CD4-positive, alpha-beta T cell treated with Interleukin-6 for 4 hours (primary cell): Measurements from ENCODE around the gene WDR48.

ENCODE experiments used
- DNase-seq: peaks from one replicate; pipeline ENCODE4 v3.0.0-alpha.2; 2020; ENCODE audit warnings: mixed read lengths

WDR48 gene

DNA sequence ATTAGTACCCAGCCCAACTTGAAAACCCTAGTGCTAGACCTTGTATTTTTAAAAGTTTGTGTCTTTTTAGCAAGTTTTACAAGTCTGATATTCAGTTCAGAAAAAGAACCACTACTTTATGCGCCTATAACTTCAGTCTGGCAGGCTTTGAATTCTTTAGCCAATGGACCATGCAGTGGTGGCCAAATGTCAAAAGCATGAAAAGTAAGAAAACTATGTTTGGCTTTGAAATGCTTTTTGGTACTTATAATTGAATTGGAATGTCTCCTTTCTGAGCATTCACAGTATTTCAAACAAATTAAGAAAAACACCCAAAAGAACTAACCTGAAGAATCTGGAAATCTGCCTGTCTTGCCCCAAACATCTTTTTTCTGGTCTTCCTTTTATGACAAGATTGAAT lies 12.8 kb downstream of the WDR48 start:
- DNase-seq = no peak

DNA sequence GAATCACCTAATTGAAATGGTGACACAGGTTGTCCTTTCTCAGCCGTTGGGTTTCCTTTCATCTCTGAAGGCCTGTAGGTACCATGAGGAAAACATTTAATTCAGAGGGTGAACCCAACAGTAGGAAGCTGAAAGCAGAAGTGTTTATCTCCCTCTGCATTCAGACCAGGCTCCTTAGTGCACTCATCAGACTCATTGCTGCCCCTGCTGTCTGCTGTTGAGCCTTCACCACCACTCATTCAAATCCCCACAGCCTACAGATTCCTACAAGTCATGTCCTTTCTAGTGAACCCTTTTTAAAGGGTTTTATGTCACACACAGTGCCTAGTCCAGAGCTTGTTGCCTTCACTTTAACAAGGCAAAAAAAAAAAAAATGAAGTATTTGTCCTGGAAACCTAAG lies 13.4 kb downstream of the WDR48 start:
- DNase-seq = peak; percentile 23

DNA sequence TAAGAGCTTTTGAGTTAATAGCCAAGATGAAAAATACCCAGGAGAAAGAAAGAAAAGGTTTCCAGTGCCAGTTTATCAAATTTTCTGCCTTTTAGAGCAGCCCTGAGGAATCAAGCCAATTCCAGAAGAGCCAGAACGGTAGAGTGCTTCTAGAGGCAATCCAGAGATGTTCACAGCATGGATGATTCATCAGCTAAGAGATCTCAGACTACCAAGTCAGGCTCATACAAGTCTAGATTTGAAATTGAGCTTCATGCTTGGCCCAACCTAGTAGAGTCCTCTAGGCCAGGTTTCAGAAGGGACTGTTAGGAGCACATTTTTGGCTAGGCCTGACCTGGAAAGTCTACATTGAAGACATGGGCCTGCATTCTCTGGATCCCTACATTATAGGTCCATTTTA lies 15.5 kb downstream of the WDR48 start:
- DNase-seq = no peak

DNA sequence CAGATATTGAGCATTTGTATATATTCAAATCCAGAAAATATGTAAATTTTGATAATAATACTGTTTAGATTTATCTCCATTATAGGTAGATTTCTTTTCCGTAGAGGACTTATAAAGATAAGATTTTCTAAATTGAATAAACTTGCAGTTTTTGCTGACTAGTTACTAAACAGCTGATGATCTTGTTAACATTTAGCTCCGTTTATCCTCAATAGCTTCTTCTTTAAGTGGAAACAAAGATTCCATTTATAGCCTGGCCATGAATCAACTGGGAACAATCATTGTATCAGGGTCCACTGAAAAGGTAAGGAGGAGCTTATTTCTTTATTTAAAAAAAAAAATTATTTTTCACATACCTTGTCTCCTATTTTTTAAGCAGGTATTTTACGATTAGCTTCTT lies 16.7 kb downstream of the WDR48 start:
- no peak for DNase-seq

DNA sequence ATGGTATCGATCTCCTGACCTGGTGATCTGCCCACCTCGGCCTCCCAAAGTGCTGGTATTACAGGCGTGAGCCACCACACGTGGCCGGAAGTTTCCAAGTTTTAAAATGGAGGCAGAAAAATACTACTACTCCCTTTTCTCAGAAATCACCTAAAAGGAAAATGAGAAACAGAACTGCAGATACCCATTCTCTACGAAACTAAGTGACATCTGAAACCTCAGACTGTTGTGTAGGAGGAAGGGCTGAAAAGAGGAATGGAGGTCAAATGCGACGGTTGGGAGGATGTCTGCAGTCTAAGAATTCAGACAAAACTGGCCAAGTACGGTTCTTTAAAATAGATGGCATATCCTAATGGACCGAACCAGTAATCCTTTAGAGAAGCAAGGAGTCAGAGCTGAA lies 24.1 kb downstream of the WDR48 start:
- DNase-seq = no peak

DNA sequence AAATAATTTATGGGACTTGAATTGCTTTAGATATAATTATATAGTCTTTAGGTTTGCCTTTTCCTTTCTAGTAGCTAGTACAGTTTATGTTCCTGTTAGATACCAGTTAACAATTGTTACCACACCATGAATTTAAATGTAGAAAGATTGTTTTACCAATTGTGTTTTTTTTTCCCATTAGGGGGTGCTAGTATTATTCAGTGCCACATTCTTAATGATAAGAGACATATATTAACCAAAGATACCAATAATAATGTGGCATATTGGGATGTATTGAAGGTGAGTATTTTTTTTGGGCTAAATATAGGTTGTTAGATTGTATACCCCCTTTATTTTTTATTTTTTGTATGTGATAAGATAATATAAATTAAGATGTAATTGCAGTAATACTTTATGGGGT lies 27.7 kb downstream of the WDR48 start:
- DNase-seq = no peak

DNA sequence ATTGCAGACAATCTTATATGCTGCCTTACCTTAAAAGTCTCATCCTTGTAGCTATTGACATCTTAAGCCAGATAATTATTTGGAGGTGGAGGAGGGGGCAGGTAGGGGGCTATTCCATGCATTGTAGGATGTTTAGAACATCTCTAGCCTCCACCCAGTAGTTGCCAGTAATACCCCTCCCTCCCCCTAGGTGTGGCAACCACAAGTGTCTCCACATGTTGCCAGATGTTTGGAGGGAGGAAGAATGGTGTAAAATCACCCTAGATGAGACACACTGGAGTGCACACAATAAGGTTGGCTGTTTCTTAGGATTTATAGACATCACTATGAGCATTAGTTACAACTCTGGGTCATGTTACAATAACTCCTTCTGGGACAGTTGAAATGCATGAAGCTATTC lies 28.2 kb downstream of the WDR48 start:
- no peak for DNase-seq

DNA sequence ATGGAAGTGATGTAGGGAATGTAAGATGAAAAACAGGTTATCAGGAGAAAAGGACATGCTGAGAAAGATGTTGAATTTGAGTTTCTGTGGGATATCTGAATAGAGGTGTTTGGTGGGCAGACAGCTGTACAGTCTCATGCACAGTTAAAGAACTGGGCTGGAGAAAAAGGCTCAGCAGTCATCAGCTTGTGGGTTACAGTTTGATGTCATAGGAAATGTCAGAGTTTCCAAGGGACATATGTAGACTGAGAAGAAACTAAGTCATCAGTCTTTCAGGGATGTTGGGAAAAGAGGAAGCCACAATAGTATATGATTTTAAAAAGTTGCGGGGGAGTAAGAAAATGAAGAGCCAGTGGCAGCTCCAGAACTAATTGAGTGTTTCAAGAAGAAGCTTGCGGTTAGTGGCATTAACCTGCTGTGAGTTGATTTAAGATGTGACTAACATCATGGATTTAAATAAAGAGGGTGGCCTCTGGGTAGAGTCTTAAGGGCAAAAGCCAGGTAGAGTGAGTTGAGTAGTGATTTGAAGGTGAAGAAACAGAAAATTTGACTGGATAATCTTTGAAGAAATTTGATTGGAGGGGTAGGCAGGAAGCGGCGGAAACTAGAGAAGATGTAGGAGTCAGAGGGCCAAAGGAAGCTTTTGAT lies 31.0 kb downstream of the WDR48 start:
- no peak for DNase-seq

DNA sequence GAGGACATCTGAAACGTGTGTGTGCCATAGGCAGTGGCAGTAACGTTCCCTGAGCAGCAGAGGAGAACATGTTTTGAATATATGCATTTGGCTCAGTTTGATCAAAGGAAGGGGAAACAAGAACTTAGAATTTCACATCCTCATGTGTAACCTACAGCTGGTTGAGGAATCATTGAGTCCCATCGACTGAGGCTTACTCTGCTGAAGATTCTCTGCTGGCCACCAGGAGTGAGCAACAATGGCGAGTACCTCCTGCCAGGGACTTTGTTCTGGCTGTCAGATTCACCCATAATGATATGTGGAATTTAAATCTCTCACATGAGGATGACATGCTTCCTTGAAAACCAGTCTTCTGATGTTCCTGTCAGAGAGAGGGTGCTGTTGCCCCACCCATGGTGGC lies 34.3 kb downstream of the WDR48 start:
- DNase-seq = no peak

DNA sequence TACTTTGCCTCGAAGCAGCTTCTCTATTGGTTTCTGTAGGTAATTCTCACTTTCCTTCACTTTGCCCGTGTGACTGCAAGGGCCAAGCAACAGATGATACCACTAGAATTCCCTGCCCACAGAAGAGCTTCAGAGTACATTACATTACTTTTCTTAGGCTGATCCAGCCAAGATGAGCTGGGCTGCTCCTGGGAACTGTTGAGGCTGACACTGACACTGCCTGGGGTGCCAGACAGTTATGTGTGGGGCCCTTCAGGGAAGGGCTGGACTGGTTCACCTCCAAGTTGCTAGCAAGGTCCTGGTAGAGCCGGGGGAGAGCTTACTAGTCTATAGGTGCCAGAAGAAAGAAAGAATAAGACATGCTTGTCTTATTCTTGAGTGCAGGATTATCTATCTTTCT lies 36.6 kb downstream of the WDR48 start:
- no peak for DNase-seq

DNA sequence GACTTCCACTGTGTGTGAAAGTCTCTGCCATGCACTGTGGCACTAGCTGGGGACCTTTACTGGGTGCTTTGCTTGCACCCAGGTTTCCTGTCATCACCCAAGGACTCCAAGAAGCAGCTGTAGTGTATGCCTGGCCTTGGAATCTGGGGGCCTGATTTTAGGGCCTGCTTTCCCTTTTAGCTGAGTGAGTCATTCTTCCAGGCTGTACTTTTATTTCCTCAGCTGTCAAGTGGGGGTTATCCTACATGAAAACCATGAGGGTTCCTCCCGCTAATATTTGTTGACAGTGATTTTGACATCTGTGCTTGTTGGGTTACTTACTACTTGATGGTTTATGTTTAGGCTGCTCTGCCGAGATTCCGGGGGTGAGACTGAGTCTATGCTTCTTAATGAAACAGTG lies 37.1 kb downstream of the WDR48 start:
- no peak for DNase-seq

DNA sequence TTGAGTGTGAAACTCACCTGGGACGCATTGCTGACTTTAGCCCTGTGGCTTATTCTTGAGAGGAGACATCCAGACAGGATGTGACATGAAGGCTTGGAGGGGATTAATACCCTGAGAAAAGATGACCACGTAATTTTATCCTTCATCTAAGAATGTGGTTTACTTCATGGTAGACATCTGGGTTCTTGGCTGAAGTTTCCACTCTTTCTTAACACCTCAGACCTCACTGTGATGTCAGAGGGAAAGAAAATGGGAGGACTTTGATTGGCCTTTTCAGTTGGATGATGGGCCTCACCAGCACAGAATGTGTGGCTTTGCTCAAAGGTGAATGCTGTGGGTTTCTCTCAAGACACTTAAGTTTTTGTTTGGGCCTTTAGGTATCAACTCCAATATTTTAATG lies 39.1 kb downstream of the WDR48 start:
- no peak for DNase-seq

DNA sequence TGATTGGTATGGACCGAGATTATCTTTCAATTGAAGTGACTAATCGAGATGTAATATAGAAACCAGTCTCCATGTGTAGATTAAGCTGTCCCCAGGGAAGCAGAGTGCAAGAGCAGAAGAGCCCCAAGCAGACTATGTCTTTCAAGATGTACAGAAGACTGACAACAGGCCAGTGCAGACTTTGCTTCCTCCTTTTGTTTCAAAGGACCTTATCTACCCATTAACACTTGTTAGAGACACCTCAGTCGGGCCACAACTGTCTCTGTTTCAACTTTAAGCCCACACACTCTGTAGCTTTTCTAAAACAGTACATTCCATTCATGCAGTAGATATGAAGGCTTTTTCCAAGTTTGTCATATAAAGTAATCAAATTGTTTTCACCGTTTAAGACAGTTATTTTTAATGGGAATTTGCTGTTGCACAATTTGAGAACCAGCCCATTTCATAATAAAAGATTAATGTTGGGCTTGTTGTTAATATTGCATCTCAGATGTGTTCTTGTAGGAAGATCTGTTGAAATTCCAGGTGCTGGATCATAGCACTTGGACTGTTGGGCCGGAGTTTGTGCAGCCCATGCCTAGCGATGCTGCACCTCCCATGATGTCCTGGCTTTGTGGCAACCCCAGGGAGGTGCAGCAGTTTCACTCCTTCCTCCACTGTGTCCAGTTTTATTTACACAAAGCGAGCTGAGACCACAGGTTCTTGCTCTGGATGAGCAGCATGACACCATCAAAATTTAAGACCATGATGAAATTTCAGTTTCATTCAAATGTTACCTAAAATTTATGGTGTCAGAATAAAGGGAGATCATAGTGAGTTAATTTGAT lies 43.2 kb downstream of the WDR48 start:
- DNase-seq = no peak

DNA sequence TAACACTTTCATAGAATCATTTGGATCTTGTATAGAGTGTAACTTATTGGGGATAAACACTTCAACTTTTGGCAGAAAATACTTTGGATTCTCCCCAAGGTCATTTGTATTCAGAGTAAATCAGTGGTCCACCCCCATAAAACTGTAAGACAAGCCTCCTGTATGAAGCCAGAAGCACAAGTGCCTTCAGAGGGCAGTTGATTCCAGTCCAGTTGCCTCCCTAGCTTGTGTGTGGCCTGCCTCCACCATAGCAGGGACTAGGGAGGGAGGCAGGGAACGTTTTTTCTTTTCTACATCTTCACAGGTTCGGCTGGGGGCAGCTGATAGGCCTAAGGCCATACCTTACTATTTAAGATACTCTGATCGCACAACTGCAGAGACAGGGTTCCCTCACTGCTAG lies 44.0 kb downstream of the WDR48 start:
- no peak for DNase-seq

DNA sequence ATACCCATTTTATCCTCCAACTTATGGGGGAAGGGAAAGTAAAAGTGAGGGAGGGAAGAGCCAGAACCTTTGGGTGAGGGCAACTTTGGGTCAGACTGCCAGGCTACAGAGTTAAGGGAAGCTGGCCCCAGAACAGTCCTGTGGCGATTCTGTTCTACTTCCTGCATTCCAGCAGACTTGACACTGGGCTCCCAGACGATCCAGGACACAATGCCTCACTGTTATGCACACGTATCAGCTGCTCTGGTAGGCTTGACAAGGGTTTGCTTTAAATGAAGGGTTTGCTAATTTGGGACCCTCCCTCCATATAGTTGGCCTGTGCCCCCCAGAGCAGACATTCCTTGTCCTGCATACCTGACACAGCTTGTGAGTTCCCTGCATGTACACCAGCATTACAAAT lies 45.0 kb downstream of the WDR48 start:
- DNase-seq = no peak

DNA sequence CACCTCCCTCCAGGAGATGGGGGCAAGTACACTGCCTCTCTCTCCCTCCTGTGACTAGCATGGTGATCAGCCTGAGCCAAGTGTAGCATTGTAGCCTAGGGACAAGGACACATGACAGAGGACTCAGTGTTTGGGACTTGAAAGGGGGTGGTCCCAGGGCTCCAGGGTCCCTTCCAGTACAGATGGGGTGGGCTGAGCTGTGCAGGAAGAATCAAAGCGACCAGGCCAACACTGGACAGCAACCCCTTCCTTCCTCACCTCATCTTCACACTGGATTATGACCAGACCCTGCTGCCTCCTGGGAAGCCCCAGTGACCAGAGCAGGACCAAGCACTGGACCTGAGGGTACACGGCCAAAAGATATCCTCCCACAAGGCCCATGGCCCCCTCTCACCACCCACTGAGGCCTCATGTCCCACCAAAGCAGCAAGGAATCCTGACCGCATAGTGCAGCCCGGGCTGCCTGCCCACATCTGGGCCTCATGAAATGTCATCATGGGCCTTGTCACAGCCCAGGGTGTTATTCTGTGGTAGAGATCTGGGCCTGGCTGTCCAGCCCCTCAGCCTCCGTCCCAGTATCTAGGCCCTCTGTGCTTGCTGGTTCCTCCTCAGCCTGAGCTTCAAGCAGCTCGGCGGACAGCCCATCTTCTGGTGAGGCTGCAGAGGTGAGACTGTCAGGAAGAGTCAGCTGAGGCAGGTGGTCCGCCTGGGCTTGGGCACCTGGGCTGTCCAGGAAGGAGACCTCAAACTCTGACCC lies 46.1 kb downstream of the WDR48 start:
- DNase-seq = no peak

DNA sequence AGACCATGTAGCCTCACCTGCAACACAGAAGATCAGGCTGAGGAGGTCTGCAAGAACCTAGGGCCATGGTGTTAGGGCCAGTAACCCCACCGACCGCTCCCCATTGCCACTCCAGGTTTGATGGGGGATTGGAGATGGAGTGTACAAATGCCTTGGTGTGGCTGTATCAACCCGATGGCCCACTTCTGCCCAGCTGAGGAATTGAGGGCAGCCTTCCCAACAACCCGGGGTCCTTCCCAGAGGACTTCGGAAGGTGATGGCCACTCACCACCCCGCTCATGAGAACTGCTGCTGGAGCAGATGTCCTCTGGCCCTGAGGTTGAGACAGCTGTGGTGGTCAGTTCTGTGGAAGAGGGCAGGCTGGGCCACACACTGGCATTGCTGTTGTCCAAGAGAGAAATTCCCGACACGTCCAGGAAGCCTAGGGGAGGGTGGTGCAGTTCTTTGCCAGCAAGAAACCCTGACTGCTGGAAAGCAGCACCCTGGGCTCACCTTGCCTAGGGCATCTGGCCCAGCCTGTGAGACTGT lies 46.7 kb downstream of the WDR48 start:
- DNase-seq = no peak

DNA sequence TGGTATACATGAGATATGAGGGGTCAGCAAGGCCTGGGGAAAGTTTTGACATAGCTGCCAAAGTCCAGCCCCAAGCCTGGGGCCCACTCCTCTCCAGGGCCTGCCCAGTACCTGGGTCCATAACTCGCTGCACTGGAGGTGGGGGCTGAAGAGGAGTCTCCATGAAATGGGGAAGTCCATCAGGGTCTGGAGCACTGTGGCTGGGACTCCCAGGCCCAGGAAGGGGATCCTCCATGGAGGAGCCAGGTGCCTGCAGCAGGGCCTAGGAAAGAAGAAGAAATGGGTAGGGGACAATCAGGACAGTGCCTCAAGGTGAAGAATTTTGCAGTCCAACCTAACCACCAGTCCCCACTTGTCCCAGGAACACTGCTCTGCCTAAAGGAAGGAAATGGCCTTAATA lies 47.4 kb downstream of the WDR48 start:
- no peak for DNase-seq

DNA sequence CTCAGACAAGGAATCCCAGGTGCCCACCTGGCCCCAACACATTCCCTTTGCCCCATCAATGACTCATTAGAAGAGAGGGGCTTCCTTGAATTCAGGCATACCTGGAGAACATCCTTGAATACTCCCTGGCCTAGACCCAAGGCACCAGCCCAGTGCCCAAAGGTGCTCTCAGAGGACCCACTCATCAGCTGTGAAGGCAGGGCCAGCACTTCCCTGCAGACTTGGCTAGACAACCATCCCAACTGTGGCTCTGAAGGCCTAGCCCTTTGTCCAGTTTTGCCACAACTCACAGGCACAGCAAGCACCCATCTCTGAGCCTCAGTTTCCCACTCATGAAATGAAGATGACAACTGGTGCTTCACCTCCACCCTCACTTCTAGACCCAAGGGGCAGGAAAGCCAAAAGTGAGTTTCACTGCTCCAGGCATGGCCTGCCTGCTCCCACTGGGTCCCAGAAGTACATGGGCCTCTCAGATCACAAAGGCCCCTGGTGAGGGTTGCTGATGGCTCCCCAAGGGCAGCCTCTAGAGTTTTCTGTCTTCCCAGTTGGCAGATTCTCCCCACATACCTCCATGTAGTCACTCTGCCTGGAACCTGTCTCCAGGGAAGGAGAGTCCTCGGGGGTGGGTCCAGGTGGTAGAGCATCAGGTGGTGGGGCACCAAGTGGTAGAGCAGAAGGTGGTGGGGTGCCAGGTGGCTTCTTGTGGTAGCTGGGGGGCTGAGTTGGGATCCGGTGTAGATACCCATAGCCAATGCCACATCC lies 48.1 kb downstream of the WDR48 start:
- no peak for DNase-seq

DNA sequence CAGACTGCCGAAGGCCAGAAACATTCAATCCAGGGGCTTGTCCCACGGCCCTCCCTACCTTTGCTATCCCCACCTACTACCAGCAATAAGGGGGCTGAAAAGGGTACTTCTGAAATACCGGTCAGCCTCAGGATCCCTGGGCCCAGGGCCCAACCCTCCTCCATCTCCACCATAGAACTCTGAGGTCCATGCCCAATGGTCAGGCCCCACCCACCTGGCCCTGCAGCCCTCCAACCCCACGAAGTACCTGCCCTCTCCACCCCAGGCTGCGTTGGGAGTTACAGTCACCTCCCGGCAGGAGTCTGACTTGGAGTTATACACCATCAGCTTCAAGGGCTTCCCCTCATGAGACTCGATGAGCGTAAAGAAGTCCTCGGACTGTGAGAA lies 48.7 kb downstream of the WDR48 start:
- DNase-seq = no peak

DNA sequence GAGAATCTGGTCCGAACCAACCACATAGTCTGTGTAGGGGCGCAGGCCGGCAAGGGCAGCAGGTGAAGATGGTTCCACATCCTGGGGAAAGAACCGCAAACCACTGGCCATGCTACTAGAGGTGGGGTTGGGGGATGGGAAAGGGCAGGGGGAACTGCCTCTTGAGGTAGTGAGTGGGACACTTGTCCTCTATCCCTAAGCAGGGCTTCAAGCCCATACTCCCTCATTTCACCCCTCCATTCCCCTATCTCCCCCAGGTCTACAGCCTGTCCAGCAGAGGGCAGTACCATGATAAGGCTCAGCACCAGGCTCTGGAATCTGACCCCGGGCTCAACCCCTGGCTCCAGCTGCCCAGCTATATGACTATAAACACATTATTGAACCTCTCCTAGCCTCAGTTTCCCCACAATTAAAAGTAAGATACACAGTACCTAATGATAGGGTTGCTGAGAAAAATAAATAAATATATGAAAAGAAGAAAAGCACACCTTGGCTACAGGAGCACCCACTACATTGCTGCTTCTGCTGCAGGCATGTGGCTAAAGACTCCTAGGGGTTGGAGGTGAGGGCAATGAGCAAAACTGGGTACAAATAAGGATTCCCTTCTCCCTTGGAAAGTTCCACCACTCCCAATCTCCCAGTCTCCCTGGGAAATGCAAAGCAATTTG lies 49.3 kb downstream of the WDR48 start:
- DNase-seq = peak; percentile 68
